Gastroesophageal sphincter (tissue), 4 donors: ENCODE results near the gene PNPT1. TPM values are rescaled to one million over a fixed set of nuclear protein-coding genes. Genes with fewer than 3 reads are reported as not detected.
"Not testable (repeated sequence)": the region's sequence is repeated elsewhere in the genome, so short reads cannot be mapped to it uniquely, and the experiment has no call there.

ENCODE experiments used
- ATAC-seq: fragments of 150-250 bp; one replicate; pipeline ENCODE4 v1.9.1; 2016; ENCODE audit warnings: mild to moderate bottlenecking, moderate library complexity
- H3K27ac ChIP-seq, 4 donors: fragments of 200-600 bp; sonication (generic) in 3 of 4; 1 replicate in 3 of 4; 2 replicates in 1 of 4; pipeline ENCODE4 v1.5.1; 2016 to 2019
- H3K27me3 ChIP-seq: fragments of 200-600 bp; sonication (generic); one replicate; pipeline ENCODE4 v1.5.1; 2019
- H3K36me3 ChIP-seq, 2 donors: fragments of 200-600 bp; sonication (generic); one replicate each; pipeline ENCODE4 v1.5.1; 2019; ENCODE audit warnings: control low read depth in 1 of 2
- H3K4me1 ChIP-seq, 3 donors: fragments of 200-600 bp; sonication (generic); 1 replicate in 2 of 3; 2 replicates in 1 of 3; pipeline ENCODE4 v1.5.1; 2016 to 2019; ENCODE audit warnings: control low read depth in 2 of 3
- H3K4me3 ChIP-seq, 2 donors: fragments of 200-600 bp; sonication (generic); one replicate each; pipeline ENCODE4 v1.5.1; 2019; ENCODE audit warnings: mild to moderate bottlenecking in 1 of 2, moderate library complexity in 1 of 2
- H3K9me3 ChIP-seq, 3 donors: fragments of 200-600 bp; sonication (generic); one replicate each; pipeline ENCODE4 v1.5.1; 2017 to 2019; ENCODE audit warnings: control low read depth in 2 of 3
- CTCF ChIP-seq, 4 experiments: fragments of 200-600 bp in 2 of 4; fragments of 450-650 bp in 2 of 4; sonication (generic) in 1 of 4; IDR thresholded peaks; one replicate each; pipeline ENCODE4 v1.5.1; 2017 to 2019; ENCODE audit warnings: antibody characterized with exemption in 4 of 4, mild to moderate bottlenecking in 2 of 4, moderate library complexity in 2 of 4
- EP300 ChIP-seq: sonication (generic); formaldehyde crosslinking; IDR thresholded peaks from one replicate; pipeline ENCODE4 v1.6.1; 2017; ENCODE audit warnings: antibody characterized with exemption, mild to moderate bottlenecking
- POLR2A ChIP-seq, 2 donors: fragments of 450-650 bp; IDR thresholded peaks; one replicate each; pipeline ENCODE4 v1.6.1; 2017; ENCODE audit warnings: antibody characterized with exemption in 2 of 2, mild to moderate bottlenecking in 2 of 2, moderate library complexity in 1 of 2
- POLR2AphosphoS5 ChIP-seq: sonication (generic); formaldehyde crosslinking; IDR thresholded peaks from one replicate; pipeline ENCODE4 v1.6.1; 2017; ENCODE audit warnings: antibody characterized with exemption
- WGBS, 2 donors: methylation state at CpG; one replicate each; pipeline ENCODE4 v1.1.5; 2018; ENCODE audit warnings: low coverage in 1 of 2; 5-methylcytosine and 5-hydroxymethylcytosine counted together
- total RNA-seq, 4 donors: library from RNA; depleted of rRNA; stranded (reverse); fragments of >200 nt; gene quantifications; one replicate each; pipeline ENCODE4 v1.1.0, GENCODE V29; 2016

Gene PNPT1
- total RNA-seq = 100 to 1,000 TPM in 1 of 4 donors, 10 to 100 TPM in 3; 14.9 to 113 (median 17.3) TPM

DNA sequence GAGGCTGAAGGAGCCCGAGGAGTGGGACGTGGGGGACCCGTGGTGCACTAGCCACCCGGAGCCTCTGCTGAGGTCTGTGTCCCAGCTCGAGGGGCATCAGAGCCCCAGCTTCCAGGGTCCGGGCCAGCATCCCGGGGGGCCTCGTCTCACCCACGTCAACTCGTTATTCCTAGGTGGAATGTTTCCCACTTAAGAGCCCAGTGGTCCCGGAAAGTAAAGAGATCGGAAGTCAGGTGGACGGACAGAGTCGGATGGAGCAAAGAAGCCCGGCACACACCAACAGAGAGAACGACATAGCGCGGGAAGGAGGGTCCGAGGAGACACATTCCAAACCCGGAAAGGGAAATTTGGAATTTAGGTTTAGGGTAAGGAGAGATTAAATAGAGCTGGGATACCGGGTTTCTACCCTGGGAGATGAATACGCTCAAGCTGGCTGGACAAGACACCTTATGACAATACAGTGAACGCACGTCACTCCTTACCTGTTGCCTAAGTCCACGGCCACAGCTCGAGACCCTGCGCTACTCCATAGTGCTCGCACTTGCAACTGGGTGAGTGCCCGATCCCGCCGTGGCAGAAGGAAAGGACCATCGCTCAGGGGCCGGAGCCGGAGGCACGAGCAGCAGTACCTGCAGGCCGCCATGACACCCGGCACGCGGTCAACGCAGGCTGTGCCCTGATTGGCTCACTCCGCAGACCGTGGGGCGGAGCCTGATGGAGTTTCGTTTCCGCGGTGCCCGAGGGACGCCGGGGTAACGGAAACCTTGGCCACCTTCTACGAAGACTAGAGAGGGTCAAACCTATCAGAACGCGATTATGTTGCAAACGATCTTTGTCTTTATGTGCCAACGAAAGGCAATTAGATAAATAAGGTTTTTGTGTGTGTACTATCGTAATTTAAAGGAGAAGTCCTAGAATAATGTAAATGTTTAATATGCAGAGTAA lies at the start of gene PNPT1:
TSS of gene PNPT1 (minus strand) at position 664 of the 945 bp plus-strand sequence. CDS start at position 643, 21 bp downstream.
- ATAC-seq = peak; percentile 100
- Histone ChIP-seq H3K4me1 (peaks cover 0 to 16% (median 0%) of the 10 kb centered on the region in 3 donors), H3K36me3 (no peaks in the 10 kb centered on the region), H3K27me3 (no peaks in the 10 kb centered on the region), H3K4me3 (peak within 1 kb of the TSS; percentile 70 to 73), H3K27ac (peak within 1 kb of the TSS in 3 of 4 donors; percentile 49 to 74 (median 67)), H3K9me3 (no peaks in the 10 kb centered on the region)
- WGBS, 2 donors = 0 to 1% methylated on average over 5 to 30 of the region's 56 CpGs
- TF ChIP-seq POLR2A (IDR thresholded peaks at IDR 0.05) (peak; percentile 33 to 48), CTCF (IDR thresholded peaks at IDR 0.05) (no peak), EP300 (no peak), POLR2AphosphoS5 (peak; percentile 83)

GRCh38 chr2:55742996-55743395 lies 49.4 kb upstream of the PNPT1 start:
- no peaks in the 10 kb centered on the region for H3K4me1 ChIP-seq
- H3K36me3 ChIP-seq = no peaks in the 10 kb centered on the region
- H3K4me3 ChIP-seq = no peak overlapping the region
- no peak for ATAC-seq
- TF ChIP-seq POLR2A (IDR thresholded peaks at IDR 0.05) (no peak), CTCF (IDR thresholded peaks at IDR 0.05) (no peak), EP300 (no peak), POLR2AphosphoS5 (no peak)
- H3K9me3 ChIP-seq = no peaks in the 10 kb centered on the region
- WGBS, 2 donors = 67 to 85% methylated on average over 3 of the region's 3 CpGs
- H3K27ac ChIP-seq = no peak overlapping the region
- peaks cover 17% of the 10 kb centered on the region for H3K27me3 ChIP-seq

DNA sequence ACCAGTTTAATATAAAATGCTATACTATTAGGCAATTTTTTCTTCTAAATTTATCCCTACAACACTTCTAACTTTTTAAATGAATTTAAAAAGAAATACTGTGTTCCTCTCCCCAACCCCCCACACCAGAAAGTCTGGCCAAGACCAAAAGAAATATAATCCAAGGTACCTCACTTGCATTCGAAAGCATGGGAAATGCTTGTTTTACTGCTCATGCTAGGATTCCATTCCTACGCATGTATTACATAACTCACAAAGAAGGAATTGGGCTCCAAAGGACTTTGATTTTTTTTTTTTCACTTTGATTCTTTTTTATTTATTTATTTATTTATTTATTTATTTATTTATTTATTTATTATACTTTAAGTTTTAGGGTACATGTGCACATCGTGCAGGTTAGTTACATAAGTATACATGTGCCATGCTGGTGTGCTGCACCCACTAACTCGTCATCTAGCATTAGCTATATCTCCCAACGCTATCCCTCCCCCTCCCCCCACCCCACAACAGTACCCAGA lies 42.4 kb upstream of the PNPT1 start:
- H3K27me3 ChIP-seq, H3K4me1 ChIP-seq, H3K27ac ChIP-seq, H3K36me3 ChIP-seq, ATAC-seq, H3K9me3 ChIP-seq, H3K4me3 ChIP-seq: not testable (repeated sequence)
- 77 to 89% methylated on average over 2 to 3 of the region's 5 CpGs for WGBS, 2 donors

DNA sequence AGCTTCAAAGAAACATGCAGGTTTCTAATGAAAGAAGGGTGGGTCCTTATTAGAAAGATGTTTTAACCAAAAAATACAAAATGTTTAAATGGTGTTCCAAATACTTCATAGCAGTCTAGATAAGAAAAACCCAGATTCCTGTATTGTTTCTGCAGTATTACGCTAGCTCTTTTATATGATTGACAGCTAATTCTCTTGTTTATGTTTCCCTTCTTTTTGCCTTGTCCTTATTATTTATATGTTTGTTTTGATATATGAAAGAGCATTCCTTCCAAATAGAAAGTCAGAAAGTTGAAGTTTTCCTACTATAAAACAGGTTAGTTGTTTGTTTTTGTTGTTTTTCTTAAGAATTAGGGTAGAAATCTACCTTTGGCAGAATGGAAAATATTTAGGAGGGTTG lies 41.1 kb upstream of the PNPT1 start:
- Histone ChIP-seq H3K9me3 (no peaks in the 10 kb centered on the region), H3K36me3 (no peaks in the 10 kb centered on the region), H3K27me3 (no peaks in the 10 kb centered on the region), H3K27ac (no peak overlapping the region), H3K4me1 (no peaks in the 10 kb centered on the region), H3K4me3 (no peak overlapping the region)
- no peak for TF ChIP-seq POLR2A (IDR thresholded peaks at IDR 0.05)
- TF ChIP-seq POLR2AphosphoS5 = no peak
- no peak for TF ChIP-seq EP300
- TF ChIP-seq CTCF (IDR thresholded peaks at IDR 0.05) = no peak
- no peak for ATAC-seq
- 60 to 89% methylated on average over 1 of the region's 1 CpG for WGBS, 2 donors

GRCh38 chr2:55733335-55733734 lies 39.7 kb upstream of the PNPT1 start:
- Histone ChIP-seq H3K27me3 (no peaks in the 10 kb centered on the region), H3K4me1 (no peaks in the 10 kb centered on the region), H3K9me3 (no peaks in the 10 kb centered on the region), H3K36me3 (no peaks in the 10 kb centered on the region), H3K4me3 (no peak overlapping the region), H3K27ac (peak overlapping the region in 2 of 4 donors; percentile 2 to 32)
- ATAC-seq = no peak
- no peak for TF ChIP-seq POLR2AphosphoS5
- no peak for TF ChIP-seq CTCF (IDR thresholded peaks at IDR 0.05)
- TF ChIP-seq EP300 = no peak
- TF ChIP-seq POLR2A (IDR thresholded peaks at IDR 0.05) = no peak
- WGBS, 2 donors = 0% methylated on average over 1 of the region's 1 CpG
